GM19372 (cell line): Measurements from ENCODE around the gene ZRANB1.

Experiments
- ATAC-seq: cut with Tn5 transposase; IDR thresholded peaks from one replicate; pipeline ENCODE4 v1.9.1; 2021; ENCODE audit warnings: mild to moderate bottlenecking, low read depth, moderate library complexity; ENCODE audit not compliant: unreplicated experiment

The ZRANB1 gene

DNA sequence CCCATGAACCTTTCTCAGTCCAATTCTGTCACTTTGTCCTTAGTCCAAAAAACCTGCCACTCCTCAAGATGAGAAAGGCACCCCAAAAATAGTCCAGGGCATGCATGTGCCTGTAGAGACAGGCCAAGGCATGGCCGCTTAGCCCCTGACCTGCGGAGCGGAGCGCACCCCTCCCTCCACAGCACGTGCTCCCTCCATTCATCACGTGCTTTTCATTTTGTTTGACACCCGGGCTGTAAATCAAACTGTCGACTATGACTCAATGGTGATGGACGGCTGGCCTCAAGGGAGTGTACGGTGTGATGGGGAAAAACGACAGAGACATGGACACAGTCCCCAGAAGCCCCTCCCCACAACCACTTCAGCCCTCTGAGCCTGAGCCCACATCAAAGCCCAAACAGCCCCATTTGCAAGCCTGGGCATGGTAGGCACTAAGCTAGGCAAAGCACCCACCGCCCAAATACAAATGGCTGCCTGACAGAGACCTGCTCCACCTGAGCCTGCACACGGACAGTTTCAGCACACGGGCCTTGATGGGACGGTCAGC lies 90.6 kb downstream of the ZRANB1 start:
- no peak for ATAC-seq

DNA sequence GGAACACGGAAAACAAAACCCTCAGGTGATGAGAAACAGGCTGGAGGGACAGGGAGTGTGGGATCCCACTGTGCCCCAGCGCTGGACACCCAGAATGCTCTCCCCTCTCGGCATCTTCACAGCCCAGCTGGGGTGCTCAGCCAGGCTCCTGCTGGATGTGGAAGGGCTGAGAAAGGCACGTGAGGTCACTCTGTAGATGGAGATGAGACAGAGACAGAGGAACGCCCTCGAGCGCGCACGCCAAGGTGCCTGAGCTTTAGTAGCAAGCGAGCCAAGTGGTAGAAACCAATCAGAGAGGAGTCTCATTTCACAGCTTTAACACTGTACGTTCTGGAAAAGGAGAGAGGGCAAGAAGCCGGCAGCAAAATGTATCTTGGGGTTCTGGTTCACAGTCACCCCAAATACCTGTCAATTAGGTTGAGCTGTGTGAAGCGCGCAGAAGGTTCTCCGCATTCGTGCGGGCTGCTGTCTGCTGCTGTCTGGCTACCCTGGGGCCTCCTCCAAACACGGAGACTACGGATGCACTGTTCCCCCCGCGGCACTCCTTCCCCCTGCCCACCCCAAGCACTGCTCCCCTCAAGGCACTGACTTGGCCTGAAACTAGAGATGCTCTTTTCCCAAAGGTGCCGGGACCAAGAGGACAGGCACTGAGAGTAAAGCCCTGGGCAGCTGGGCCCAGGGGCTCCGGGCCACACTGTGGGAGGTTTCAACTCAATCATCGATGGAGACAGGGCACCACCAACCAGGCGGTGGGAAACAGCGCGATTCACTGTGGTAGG lies 91.4 kb downstream of the ZRANB1 start:
- ATAC-seq: no peak

DNA sequence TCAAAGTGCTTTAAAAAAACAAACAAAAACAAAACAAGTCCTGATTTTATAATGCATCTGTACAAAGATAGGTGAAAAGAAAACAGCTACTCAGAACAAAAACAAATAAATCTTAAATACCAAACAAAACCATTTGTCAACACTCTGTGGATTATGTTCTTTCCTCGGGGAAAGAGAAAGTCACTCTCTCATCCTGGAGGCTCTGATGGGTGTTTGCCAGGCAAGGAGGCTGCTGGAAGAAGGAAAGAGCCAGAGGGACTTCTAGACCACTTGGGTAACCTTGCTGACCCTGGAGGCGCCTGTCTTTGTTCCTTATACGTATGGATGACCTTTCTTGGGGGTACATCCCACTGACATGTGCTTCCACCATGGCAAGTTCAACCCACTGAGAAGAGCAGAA lies 92.8 kb downstream of the ZRANB1 start:
- no peak for ATAC-seq

DNA sequence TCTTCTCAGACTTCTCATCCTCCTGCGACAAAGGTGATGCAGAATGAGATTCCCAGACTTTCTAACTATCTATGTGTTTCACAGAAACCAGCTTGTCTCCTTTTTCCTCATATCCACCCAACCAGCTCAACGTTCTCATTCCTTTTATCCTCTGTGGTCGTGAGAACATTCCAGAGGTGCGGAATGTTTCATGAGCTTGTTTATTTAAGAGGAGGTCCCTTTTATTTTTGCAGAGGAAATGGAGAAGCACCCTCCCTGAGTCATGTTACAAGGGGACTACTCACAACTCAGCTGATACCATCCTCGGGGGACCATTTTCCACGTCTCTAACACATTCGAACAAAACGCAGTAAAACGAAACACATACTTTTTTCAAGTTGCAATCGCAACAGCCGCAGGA lies 93.2 kb downstream of the ZRANB1 start:
- ATAC-seq: no peak

DNA sequence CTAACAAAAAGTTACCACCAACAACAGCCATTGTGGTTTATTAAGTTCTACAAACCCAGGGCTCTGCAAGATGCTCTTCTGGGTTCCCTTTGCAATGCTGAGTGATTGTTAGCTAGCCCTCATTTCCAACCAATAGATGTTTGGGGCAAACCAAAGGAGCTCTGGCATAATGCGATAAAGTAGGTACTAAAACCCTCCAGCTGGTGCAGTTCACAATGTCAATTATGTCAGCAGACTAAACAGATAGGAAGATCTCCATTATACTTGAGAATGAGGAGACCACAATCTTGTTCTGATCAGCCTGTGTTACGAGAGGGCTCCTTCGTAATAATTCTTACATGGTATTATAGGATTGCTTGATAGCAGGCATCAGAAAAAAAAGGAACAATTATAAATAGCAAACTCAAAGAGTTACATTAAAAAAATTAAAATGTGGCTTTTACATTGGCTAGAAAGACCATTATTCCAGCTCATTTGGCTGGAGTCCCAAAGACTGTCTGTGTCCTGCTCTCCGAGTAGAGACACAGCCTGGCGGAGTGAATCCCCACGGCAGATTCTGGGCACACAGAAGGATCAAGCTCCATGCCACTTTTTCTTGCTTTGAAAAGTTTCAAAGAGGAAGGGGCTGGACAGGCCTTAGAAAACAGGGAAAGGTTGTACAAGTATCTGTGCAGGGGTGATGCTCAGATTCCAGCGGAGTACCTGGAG lies 93.8 kb downstream of the ZRANB1 start:
- ATAC-seq: no peak

DNA sequence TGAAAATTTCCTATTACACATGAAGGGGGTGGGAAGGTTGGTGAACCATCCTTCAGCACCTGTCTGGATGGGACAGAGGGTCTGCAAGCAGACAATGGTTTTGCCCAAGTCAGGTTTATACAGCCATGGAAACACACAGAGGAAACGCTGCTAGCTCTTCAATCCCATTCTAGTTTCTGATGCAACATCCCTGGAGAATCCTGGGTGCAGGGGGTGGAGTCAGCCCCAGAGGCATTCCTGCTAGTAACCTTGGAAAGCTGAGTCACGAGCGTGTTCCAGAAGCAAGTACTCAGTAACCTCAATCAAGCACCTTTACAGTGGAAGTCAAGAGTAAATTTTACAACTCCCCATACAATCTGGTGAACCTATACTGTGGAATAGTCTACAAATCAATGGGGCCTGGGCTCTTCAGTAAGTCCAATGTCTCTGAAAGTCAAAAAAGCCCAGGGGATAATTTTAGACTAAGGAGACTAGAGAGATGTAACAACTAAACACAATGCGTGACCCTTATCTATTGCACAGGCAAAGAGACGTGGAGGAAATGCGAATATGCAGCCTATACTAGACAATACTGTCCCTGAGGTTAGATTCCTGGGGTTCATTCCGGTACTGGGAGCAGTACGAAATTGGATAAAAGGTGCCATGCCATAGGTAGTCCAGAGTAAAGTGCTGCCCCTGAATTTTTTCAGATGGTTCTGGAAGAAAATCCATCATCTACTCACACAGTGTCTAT lies 95.4 kb downstream of the ZRANB1 start:
- no peak for ATAC-seq
